Karpas-422 (cell line): Measurements from ENCODE around the gene FBL. TPM values are rescaled to one million over a fixed set of nuclear protein-coding genes. Genes with fewer than 3 reads are reported as not detected.

Source experiments
- DNase-seq: peaks from one replicate; pipeline ENCODE4 v3.0.0-alpha.2; 2015
- H2AFZ ChIP-seq: fragments of 200-600 bp; sonication (generic); 2 replicates; pipeline ENCODE4 v1.6.1; 2014; ENCODE audit warnings: antibody characterized with exemption, low read length, mixed read lengths
- H3K27ac ChIP-seq: fragments of 200-600 bp; sonication (generic); 2 replicates; pipeline ENCODE4 v1.5.1; 2014; ENCODE audit warnings: mild to moderate bottlenecking, low read length, moderate library complexity
- H3K27me3 ChIP-seq: fragments of 200-600 bp; sonication (generic); 2 replicates; pipeline ENCODE4 v1.6.1; 2014; ENCODE audit warnings: low read length, mixed read lengths
- H3K36me3 ChIP-seq: fragments of 200-600 bp; sonication (generic); 2 replicates; pipeline ENCODE4 v1.6.1; 2014; ENCODE audit warnings: low read length, mixed read lengths; ENCODE audit not compliant: insufficient read depth
- H3K4me1 ChIP-seq: fragments of 200-600 bp; sonication (generic); 2 replicates; pipeline ENCODE4 v1.6.1; 2014; ENCODE audit warnings: mild to moderate bottlenecking, low read length, mixed read lengths
- H3K4me2 ChIP-seq: fragments of 200-600 bp; sonication (generic); 2 replicates; pipeline ENCODE4 v1.6.1; 2014; ENCODE audit warnings: low read length, low read depth, mild to moderate bottlenecking; ENCODE audit not compliant: poor library complexity, severe bottlenecking
- H3K4me3 ChIP-seq: fragments of 200-600 bp; sonication (generic); 2 replicates; pipeline ENCODE4 v1.5.1; 2014; ENCODE audit warnings: mild to moderate bottlenecking, antibody characterized with exemption, low read length, mixed read lengths
- H3K79me2 ChIP-seq: fragments of 200-600 bp; sonication (generic); 2 replicates; pipeline ENCODE4 v1.6.1; 2014; ENCODE audit warnings: mild to moderate bottlenecking, low read length, mixed read lengths
- H3K9ac ChIP-seq: fragments of 200-600 bp; sonication (generic); 2 replicates; pipeline ENCODE4 v1.6.0; 2014; ENCODE audit warnings: low read length
- H3K9me2 ChIP-seq: fragments of 200-600 bp; sonication (generic), shearing (Covaris generic); replicated peaks from 2 replicates; pipeline ENCODE4 v1.6.0; 2014; ENCODE audit warnings: mild to moderate bottlenecking, low read length, moderate library complexity; ENCODE audit not compliant: insufficient read depth
- H3K9me3 ChIP-seq: fragments of 300-700, 200-600 bp; sonication (generic); 2 replicates; pipeline ENCODE4 v1.6.1; 2014; ENCODE audit warnings: low read length, mixed read lengths
- H4K20me1 ChIP-seq: fragments of 200-600 bp; sonication (generic); 2 replicates; pipeline ENCODE4 v1.6.1; 2014; ENCODE audit warnings: mild to moderate bottlenecking, antibody characterized with exemption, low read length, low read depth; ENCODE audit not compliant: insufficient read depth
- total RNA-seq: library from RNA; depleted of rRNA; stranded (reverse); fragments of >200 nt; shearing (Covaris generic); gene quantifications from 2 replicates; pipeline ENCODE4 v1.2.3, GENCODE V29; 2014; ENCODE audit warnings: low replicate concordance

The FBL gene
- total RNA-seq, 1 experiment from 2014 or later, result 384 TPM

DNA sequence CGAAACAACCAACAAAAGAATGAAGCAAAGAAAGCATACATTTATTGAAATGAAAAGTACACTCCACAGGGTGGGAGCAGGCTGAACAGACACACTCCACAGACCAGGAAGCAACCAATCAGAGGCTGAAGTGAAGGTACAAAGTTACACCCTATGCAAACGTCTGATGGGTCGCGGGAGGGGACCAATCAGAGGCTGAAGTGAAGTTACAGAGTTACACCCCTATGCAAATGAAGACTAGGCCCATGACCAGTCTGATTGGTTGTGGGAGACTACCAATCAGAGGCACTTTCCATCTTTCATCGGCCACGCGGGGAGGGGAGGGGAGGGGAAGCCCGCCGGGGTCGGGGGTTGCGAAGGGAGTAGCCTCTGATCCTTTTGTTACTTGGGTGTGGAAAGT lies 12.4 kb upstream of the FBL start:
- DNase-seq, result no peak
- H3K36me3 ChIP-seq, result no peaks in the 10 kb centered on the region
- no peaks in the 10 kb centered on the region for H3K27me3 ChIP-seq
- no peaks in the 10 kb centered on the region for H4K20me1 ChIP-seq
- no peaks in the 10 kb centered on the region for H3K4me1 ChIP-seq
- no peak overlapping the region for H2AFZ ChIP-seq
- H3K27ac ChIP-seq, result no peak overlapping the region
- H3K79me2 ChIP-seq, result no peaks in the 10 kb centered on the region
- no peak overlapping the region for H3K4me3 ChIP-seq
- no peak overlapping the region for H3K4me2 ChIP-seq
- H3K9me3 ChIP-seq, result no peaks in the 10 kb centered on the region
- H3K9ac ChIP-seq, result no peak overlapping the region
- H3K9me2 ChIP-seq, result no peaks in the 10 kb centered on the region

DNA sequence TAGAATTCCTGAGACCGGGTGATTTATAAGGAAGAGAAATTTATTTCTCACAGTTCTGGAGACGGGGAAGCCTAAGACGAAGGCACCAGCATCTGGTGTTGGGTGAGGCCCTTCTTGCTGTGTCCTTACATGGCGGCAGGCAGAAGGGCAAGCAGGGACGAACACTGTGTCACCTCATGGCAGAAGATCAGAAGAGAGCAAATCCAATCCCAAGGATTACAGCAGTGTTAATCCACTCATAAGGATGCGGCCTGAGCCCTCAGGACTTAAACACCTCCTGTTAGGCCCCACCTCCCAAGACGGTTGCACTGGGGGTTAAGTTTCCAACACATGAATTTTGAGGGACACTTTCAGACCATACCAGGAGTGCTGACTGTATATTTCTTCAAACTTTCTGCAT lies 6.7 kb upstream of the FBL start:
- Histone ChIP-seq H3K36me3 (no peaks in the 10 kb centered on the region), H2AFZ (no peak overlapping the region), H3K4me3 (no peak overlapping the region), H3K9me3 (no peaks in the 10 kb centered on the region), H3K79me2 (no peaks in the 10 kb centered on the region), H3K4me1 (no peaks in the 10 kb centered on the region), H4K20me1 (no peaks in the 10 kb centered on the region), H3K9me2 (no peaks in the 10 kb centered on the region), H3K9ac (no peak overlapping the region), H3K27me3 (no peaks in the 10 kb centered on the region), H3K27ac (no peak overlapping the region), H3K4me2 (no peak overlapping the region)
- DNase-seq, result no peak

DNA sequence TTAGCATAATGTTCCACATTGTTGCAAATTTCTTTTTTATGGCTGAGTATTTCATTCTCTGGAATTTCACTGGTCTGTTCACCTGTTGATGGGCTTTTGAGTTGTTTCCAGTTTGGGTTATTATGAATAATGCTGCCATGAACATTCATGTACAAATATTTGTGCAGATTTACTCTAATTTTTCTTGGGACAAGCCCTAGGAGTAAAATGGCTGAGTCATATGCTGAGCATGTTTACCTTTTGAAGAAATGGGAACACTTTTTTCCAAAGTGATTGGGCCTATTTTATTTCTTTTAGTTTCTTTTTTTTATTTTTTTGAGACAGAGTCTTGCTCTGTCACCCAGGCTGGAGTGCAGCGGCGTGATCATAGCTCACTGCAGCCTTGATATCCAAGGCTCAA lies 4.7 kb upstream of the FBL start:
- Histone ChIP-seq H2AFZ (no peak overlapping the region), H3K79me2 (peaks cover 3% of the 10 kb centered on the region), H3K9me3 (no peaks in the 10 kb centered on the region), H4K20me1 (no peaks in the 10 kb centered on the region), H3K36me3 (no peaks in the 10 kb centered on the region), H3K4me2 (no peak overlapping the region), H3K27me3 (no peaks in the 10 kb centered on the region), H3K4me1 (peaks cover 8% of the 10 kb centered on the region), H3K9me2 (no peaks in the 10 kb centered on the region), H3K4me3 (no peak overlapping the region), H3K27ac (no peak overlapping the region), H3K9ac (no peak overlapping the region)
- DNase-seq, result no peak

DNA sequence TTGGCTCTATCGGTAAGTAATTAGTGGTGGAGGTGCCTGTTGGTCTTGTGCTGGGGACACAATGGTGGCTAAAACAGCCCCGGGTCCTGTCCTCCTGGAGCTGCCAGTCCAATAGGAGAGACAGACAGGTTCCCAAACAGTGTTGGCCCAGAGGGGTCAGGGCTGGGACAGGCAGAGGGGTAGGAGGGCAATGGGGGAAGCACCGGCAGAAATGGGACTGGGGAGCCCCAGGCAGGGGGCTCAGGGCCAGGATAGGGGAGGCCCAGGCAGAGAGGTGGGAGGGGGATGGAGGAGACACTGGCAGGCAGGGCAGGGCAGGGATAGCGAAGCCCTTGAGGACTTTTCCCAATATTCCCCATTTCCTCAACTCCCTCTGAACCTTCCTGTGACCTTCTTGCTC lies 2.2 kb upstream of the FBL start:
- no peak for DNase-seq
- peaks cover 25% of the 10 kb centered on the region for H3K4me1 ChIP-seq
- no peak overlapping the region for H3K27ac ChIP-seq
- no peaks in the 10 kb centered on the region for H3K27me3 ChIP-seq
- peaks cover 28% of the 10 kb centered on the region for H3K79me2 ChIP-seq
- peaks cover 16% of the 10 kb centered on the region for H4K20me1 ChIP-seq
- H3K9me3 ChIP-seq, result no peaks in the 10 kb centered on the region
- H3K36me3 ChIP-seq, result no peaks in the 10 kb centered on the region
- no peak overlapping the region for H3K4me2 ChIP-seq
- H3K4me3 ChIP-seq, result no peak overlapping the region
- no peak overlapping the region for H3K9ac ChIP-seq
- no peak overlapping the region for H2AFZ ChIP-seq
- H3K9me2 ChIP-seq, result no peaks in the 10 kb centered on the region

DNA sequence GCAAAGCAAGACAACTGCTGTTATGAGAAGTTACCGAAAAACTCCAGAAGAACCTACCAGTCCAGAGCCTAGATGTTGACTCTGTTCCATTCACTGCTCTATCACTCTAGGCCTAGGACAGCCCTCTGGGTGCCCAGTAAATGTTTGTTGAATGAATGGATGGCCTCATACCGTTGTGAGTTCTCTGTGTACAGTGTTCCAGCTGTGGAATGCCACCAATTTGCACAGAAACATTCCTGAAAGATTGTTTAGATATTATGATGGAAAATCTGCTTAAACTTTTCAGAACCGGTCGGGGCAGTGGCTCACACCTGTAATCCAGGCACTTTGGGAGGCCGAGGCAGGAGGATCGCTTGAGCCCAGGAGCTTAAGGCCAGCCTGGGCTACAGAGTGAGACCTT lies 1.3 kb upstream of the FBL start:
- H3K9me3 ChIP-seq, result no peaks in the 10 kb centered on the region
- peaks cover 37% of the 10 kb centered on the region for H3K79me2 ChIP-seq
- peaks cover 33% of the 10 kb centered on the region for H3K4me1 ChIP-seq
- H3K4me2 ChIP-seq, result no peak overlapping the region
- H3K27ac ChIP-seq, result no peak overlapping the region
- no peak for DNase-seq
- H3K36me3 ChIP-seq, result no peaks in the 10 kb centered on the region
- no peak overlapping the region for H3K9ac ChIP-seq
- H3K27me3 ChIP-seq, result no peaks in the 10 kb centered on the region
- no peaks in the 10 kb centered on the region for H3K9me2 ChIP-seq
- no peak overlapping the region for H3K4me3 ChIP-seq
- H2AFZ ChIP-seq, result no peak overlapping the region
- H4K20me1 ChIP-seq, result peaks cover 25% of the 10 kb centered on the region

DNA sequence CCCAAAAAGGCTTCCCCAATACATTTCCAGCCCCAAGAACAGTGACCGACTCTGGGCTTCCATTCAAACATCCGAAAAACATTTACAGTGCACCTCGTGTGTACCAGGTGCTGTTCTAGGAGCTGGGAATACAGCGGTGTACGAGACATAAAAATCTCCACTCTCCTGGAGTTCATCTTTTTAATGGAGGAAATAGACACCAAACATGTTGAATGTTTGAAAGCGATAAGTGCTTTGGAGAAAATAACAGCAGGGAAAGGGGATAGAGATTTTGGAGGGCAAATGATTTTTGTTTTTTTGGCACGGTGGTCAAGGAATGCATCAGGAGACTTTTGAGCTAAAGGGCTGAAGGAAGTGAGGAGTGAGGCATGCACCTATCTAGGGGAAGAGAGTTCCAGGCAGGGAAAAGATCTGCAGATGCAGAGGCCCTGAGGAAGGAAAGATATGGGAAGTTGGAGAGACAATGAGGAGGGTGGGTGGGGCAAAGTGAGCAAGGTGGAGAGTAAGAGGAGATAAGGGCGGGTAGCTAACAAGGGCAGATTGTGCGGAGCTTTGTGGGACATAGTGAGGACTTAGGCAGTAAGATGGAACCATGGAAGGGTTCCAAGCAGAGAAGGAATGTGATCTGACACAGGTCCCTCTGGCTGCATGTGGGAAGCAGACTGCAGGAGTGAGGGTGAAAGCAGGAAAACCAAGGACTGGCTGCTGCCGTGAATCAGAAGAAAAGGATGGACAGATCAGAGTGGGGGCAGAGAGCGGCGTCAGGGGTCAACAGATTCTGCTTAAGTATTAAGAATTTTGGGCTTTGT lies 703 bp upstream of the FBL start:
- H3K9me3 ChIP-seq, result no peaks in the 10 kb centered on the region
- H3K27me3 ChIP-seq, result no peaks in the 10 kb centered on the region
- H3K4me2 ChIP-seq, result peak overlapping the region; percentile 86
- H3K79me2 ChIP-seq, result peaks cover 43% of the 10 kb centered on the region
- no peaks in the 10 kb centered on the region for H3K9me2 ChIP-seq
- peak overlapping the region; percentile 99 for H3K9ac ChIP-seq
- peaks cover 35% of the 10 kb centered on the region for H3K4me1 ChIP-seq
- peak overlapping the region; percentile 98 for H3K4me3 ChIP-seq
- peak overlapping the region; percentile 50; the same call in 1 of the 2 replicates for H2AFZ ChIP-seq
- no peak for DNase-seq
- H3K36me3 ChIP-seq, result no peaks in the 10 kb centered on the region
- H3K27ac ChIP-seq, result peak overlapping the region; percentile 59
- peaks cover 27% of the 10 kb centered on the region for H4K20me1 ChIP-seq

DNA sequence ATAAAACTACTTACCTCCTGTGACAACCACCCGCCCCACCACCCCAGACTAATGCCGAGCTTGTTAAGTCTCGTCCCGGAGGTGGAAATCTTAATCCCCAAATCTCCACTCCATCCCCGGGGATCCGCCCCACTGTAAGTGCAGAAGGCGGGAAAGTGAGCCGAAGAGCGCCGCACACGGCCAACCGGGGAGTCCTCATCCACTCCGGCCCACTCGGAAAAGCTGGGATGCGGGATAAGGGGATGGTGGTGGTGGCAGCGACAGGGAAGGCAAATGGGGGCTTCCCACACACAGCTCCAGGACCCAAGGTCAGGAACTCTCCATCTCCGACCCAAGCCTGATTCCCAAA lies 621 bp downstream of the FBL start:
- peaks cover 40% of the 10 kb centered on the region for H4K20me1 ChIP-seq
- DNase-seq, result peak; percentile 59
- no peaks in the 10 kb centered on the region for H3K9me3 ChIP-seq
- peak overlapping the region; percentile 98 for H3K4me3 ChIP-seq
- H3K79me2 ChIP-seq, result peaks cover 56% of the 10 kb centered on the region
- H3K4me1 ChIP-seq, result peaks cover 35% of the 10 kb centered on the region
- H3K27ac ChIP-seq, result peak overlapping the region; percentile 67
- H3K36me3 ChIP-seq, result peaks cover 7% of the 10 kb centered on the region; the same call in 1 of the 2 replicates
- peak overlapping the region; percentile 86 for H3K4me2 ChIP-seq
- no peaks in the 10 kb centered on the region for H3K9me2 ChIP-seq
- no peaks in the 10 kb centered on the region for H3K27me3 ChIP-seq
- H2AFZ ChIP-seq, result peak overlapping the region; percentile 31; the same call in 1 of the 2 replicates
- H3K9ac ChIP-seq, result peak overlapping the region; percentile 99

DNA sequence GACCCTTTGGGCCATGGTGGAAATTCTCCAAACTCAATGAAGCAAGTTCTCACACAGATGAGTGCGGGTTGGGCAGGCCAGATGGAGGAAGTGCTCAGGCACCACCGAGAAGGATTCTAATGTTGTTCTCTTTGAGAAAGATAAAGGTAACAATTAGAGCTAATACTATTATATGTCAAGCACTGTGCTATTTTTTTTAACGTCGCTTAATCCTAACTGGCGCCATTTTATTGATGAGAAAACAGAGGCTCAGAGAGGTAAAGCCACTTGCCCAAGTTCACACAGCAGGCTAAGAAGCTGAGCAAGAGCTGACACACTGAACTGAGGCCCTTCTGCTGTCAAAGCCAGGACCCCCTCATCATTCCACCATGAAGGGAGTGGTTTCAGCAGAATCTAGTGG lies 1.0 kb downstream of the FBL start:
- H3K27ac ChIP-seq, result peak overlapping the region; percentile 67; the same call in 1 of the 2 replicates
- H3K9ac ChIP-seq, result peak overlapping the region; percentile 99
- no peaks in the 10 kb centered on the region for H3K9me2 ChIP-seq
- H3K4me3 ChIP-seq, result peak overlapping the region; percentile 98
- H3K27me3 ChIP-seq, result no peaks in the 10 kb centered on the region
- peak overlapping the region; percentile 86 for H3K4me2 ChIP-seq
- no peaks in the 10 kb centered on the region for H3K9me3 ChIP-seq
- peak; percentile 62 for DNase-seq
- peaks cover 7% of the 10 kb centered on the region; the same call in 1 of the 2 replicates for H3K36me3 ChIP-seq
- peaks cover 35% of the 10 kb centered on the region for H3K4me1 ChIP-seq
- no peak overlapping the region for H2AFZ ChIP-seq
- H3K79me2 ChIP-seq, result peaks cover 60% of the 10 kb centered on the region
- H4K20me1 ChIP-seq, result peaks cover 44% of the 10 kb centered on the region
